IPS-18c (cell line): Measurements from ENCODE around the gene OGFOD2.

Experiments
- H3K4me3 ChIP-seq: 2 replicates; pipeline ENCODE4 v1.7.0; 2013; ENCODE audit warnings: low read depth, mild to moderate bottlenecking, low read length, moderate library complexity; ENCODE audit not compliant: insufficient read depth
- H3K9me3 ChIP-seq: one replicate; pipeline ENCODE4 v1.6.1; 2013; ENCODE audit warnings: mild to moderate bottlenecking, low read length, moderate library complexity; ENCODE audit not compliant: control insufficient read depth, insufficient read depth

Gene OGFOD2

GRCh38 chr12:122994140-122994675 lies 19.2 kb downstream of the OGFOD2 start:
- Histone ChIP-seq H3K4me3 (no peak overlapping the region), H3K9me3 (no peaks in the 10 kb centered on the region)

DNA sequence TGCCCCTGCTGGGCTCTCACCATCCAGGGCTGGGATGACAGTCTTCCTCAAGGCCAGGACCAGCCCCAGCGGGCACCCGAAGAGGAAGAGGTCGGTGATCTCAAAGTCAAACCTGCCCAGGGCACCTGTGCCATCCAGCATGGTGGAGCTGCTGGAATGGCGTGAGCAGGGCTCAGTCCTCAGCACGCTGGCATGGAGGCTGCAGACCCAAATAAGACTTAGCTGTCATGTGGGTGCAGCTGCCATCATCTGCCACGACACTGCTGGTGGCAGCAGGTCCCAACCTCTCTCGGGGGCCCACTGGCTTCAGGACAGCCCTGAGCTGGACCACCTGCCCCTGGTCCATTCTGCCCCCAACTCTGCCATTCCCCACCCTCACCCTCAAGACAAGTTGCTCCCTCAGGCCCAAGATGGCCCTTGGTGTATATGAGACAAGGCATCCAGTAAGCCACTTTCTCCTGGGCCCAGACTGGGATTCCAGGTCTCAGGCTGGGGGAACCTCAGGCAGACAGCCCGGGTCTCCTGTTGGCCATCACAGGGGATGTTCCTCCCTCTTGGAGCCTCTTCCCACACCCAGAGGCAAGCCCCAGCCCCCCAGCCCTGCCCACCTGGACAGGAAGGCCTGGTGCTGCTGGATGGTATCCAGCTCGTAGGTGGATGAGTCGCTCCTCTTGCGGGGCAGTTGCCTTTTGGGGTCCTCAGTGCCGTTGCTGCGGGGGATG lies 19.9 kb downstream of the OGFOD2 start:
- Histone ChIP-seq H3K9me3 (no peaks in the 10 kb centered on the region), H3K4me3 (no peak overlapping the region)

DNA sequence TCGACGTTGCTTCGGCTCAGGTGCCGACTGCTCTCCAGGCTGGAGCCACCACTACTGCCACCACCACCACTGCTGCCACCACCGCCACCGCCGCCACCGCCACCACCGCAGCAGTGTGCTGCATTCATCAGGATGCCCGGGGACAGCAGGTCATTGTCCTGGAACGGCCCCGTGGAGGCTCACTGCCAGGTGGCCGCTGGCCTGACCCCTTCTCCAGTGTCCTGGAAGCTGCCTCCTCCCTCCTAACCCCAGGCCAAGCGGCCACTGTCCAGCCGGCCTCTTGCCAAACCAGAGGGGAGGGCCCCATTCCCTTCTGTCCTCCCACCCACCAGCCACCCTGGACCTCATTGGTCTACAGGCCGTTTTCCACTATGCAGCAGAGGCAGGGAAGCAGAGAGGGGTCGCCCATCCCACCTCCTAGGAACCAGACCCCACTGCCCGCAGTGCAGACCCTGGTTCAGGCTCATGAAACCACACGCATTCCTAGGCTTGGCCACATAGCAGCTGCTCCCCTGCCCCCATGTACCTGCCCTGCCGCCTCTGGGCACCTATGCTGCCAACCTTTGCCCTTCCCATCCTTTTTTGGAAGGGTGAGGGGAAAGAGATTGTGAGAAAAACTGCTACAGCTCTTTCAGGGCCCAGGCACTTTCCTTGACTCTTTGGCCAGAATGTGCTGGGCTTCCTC lies 20.6 kb downstream of the OGFOD2 start:
- H3K4me3 ChIP-seq: no peak overlapping the region
- no peaks in the 10 kb centered on the region for H3K9me3 ChIP-seq

GRCh38 chr12:122996188-122996601 lies 21.2 kb downstream of the OGFOD2 start:
- Histone ChIP-seq H3K9me3 (no peaks in the 10 kb centered on the region), H3K4me3 (no peak overlapping the region)

- Histone ChIP-seq H3K9me3 (no peaks in the 10 kb centered on the region), H3K4me3 (no peak overlapping the region)
These were observed 21.7 kb downstream of the OGFOD2 start for GRCh38 chr12:122996621-122997342.

DNA sequence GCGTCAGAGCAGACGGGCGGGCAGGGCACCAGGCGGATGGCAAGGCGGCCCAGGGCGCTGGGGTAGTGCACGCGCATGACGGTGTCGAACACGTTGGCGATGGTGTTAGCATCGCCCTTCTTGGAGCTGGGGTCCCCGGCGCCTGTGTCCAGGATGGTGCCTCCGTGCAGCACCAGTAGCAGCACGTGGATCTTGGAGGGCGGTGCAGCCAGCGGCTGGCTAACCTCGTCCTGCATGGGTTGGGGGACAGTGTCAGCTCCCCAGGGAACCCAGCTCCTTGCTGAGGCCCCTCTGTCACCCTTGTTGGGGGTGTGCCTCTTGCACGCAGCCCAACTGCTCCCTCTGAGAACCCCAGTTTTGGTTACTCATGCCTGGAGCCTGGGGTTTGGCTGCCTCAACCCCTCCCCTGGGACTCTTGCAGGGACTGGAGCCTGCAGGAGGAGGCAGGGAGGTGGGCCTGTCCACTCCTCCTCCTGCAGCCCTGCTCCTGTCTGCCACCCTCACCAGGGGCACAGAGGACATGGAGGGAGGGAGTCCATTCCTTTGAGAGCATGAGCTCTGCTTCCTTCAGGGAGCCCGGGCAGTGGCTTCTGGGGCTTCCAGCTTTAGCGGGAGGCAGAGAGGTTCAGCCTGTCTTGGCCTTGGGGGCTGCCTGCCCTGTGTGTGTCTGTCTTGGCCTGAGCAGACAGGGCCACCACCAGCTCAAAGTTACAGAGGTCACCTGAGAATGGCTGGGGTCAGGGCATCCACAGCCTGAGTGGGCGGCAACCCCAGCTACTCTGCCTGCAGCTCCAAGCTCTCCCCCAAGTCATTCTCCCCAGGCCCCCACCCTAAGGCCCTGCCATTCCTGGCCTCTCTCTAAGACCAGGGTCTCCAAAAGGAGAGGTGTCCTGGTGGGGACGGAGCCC lies 22.6 kb downstream of the OGFOD2 start:
- Histone ChIP-seq H3K4me3 (no peak overlapping the region), H3K9me3 (no peaks in the 10 kb centered on the region)

DNA sequence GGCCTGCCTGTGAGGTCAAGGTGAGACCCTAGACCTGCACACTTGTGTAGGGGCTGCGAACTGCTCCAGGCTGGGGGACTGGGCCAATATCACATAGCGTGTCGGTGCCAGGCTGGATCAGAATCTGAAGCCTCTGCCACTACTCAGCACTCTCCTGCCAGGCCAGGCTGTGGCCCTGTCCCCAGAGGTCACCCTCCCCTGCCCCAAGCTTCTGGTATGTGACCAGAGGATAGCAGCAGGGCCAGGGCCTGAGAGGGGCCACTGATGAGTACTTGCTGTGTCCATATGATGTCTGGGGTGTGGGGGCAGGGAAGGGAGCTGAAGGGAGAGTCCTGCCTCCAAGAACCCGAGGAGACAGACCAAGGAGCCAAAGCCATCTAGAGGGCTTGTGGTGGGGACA lies 23.3 kb downstream of the OGFOD2 start:
- Histone ChIP-seq H3K4me3 (no peak overlapping the region), H3K9me3 (no peaks in the 10 kb centered on the region)

GRCh38 chr12:122999196-122999946 lies 24.3 kb downstream of the OGFOD2 start:
- no peaks in the 10 kb centered on the region for H3K9me3 ChIP-seq
- no peak overlapping the region for H3K4me3 ChIP-seq

DNA sequence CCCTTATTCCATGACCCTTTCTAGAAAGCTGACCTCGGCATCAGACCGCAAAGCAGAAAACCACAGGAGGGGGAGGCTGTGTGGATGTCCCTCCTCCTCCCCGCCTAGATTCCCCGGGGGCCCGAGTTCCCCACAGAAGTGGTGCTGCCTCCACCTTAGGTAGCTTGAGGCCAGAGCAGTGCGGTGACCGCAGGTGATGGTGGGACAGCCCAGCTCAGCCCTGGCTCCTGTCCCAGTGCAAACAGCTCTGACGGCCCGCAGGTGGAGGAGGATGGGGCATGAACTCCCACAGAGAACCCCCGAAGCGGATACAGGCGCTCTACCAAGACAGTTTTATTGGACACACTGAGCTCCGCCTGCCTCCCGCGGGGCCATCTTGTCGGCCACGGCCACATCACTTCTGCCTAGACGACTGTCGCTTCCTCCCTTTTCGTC lies 25.0 kb downstream of the OGFOD2 start:
- no peak overlapping the region for H3K4me3 ChIP-seq
- H3K9me3 ChIP-seq: no peaks in the 10 kb centered on the region

DNA sequence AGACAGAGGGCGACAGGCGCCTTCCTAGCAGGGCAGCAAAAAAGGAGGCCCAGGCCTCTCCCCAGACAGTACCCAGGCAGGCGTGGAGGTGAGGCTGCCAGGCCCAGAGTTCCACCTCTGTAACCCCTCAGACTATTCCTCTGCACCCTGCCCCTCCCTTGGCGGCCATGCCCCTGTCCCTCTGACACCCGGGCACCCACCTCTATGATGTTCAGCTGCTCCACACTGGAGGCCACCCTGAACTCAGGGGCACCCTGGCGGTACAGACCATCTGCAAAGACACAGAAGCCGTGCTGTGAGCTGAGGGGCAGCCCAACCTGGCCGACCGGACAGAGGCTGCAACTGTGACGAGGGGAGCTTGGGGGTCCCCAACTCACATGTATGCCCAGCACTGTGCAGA lies 25.5 kb downstream of the OGFOD2 start:
- H3K9me3 ChIP-seq: no peaks in the 10 kb centered on the region
- no peak overlapping the region for H3K4me3 ChIP-seq

GRCh38 chr12:123001464-123001863 lies 26.4 kb downstream of the OGFOD2 start:
- H3K9me3 ChIP-seq: no peaks in the 10 kb centered on the region
- no peak overlapping the region for H3K4me3 ChIP-seq

- Histone ChIP-seq H3K9me3 (no peaks in the 10 kb centered on the region), H3K4me3 (no peak overlapping the region)
These were observed 28.2 kb downstream of the OGFOD2 start for GRCh38 chr12:123003257-123003656.

DNA sequence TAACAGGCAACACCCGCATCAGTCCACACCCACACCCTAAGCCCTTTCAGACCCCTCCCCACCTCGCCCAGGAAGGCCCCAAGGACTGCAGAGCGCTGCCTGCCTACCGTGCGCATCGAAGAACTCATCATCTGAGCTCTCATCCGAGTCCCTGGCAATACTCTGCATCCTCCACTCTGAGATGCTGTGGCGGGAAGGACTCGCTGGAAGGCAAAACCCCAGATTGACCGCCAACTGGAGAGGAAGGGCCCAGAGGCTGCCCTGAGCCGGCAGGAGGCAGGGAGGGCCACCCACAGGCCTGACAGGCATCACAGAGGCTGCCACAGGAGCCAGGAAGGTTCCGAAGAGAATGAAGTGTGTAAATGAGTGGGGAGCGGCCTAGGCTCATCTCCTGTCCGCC lies 29.2 kb downstream of the OGFOD2 start:
- Histone ChIP-seq H3K4me3 (no peak overlapping the region), H3K9me3 (no peaks in the 10 kb centered on the region)

GRCh38 chr12:123005081-123005626 lies 30.1 kb downstream of the OGFOD2 start:
- Histone ChIP-seq H3K9me3 (no peaks in the 10 kb centered on the region), H3K4me3 (no peak overlapping the region)

DNA sequence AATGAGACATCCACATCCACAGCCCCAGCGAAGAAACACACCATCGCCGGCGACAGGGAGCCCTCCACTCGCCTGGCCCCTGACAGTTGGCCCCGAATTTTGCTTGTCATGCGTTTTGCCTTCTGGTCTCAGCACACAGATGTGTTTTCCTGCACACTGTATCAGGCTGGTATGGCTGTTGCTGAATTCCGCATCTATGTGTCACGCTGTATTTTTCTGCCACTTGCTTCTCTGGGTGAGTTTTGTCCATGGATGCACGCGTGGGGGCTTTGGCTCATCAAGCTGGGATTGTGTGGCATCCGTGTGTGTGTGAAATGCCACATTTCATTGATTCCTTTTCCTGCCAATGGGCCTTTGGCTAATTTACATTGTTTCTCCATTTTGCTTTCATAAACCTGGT lies 31.9 kb downstream of the OGFOD2 start:
- no peak overlapping the region for H3K4me3 ChIP-seq
- H3K9me3 ChIP-seq: no peaks in the 10 kb centered on the region

- H3K9me3 ChIP-seq: no peaks in the 10 kb centered on the region
- no peak overlapping the region for H3K4me3 ChIP-seq
These were observed 35.1 kb downstream of the OGFOD2 start for GRCh38 chr12:123010110-123010509.
